ENCODE measurements around the gene EHBP1. TPM values are rescaled to one million over a fixed set of nuclear protein-coding genes. Genes with fewer than 3 reads are reported as not detected.

The EHBP1 gene
- total RNA-seq, 6 donors from 2014 or later: 36.2 to 78.5 (median 43.2) TPM

- peak; percentile 50 to 58 for ATAC-seq (ENCODE audit: low FRiP score in 2 of 2)
- Histone ChIP-seq H3K27ac (peak overlapping the region in 1 of 4 donors; percentile 19), H3K9me3 (no peaks in the 10 kb centered on the region), H3K27me3 (no peaks in the 10 kb centered on the region), H3K4me1 (peaks cover 8 to 24% (median 18%) of the 10 kb centered on the region in 4 donors), H3K36me3 (no peaks in the 10 kb centered on the region), H3K4me3 (no peak overlapping the region)
- DNase-seq: no peak
- no peak for TF ChIP-seq CTCF (IDR thresholded peaks at IDR 0.05)
- TF ChIP-seq EP300 (IDR thresholded peaks at IDR 0.05): no peak
- TF ChIP-seq POLR2AphosphoS5 (IDR thresholded peaks at IDR 0.05): no peak
- TF ChIP-seq POLR2A (IDR thresholded peaks at IDR 0.05): no peak
These were observed 41.4 kb upstream of the EHBP1 start for GRCh38 chr2:62663920-62664795.

GRCh38 chr2:62665446-62665845 lies 40.1 kb upstream of the EHBP1 start:
- ATAC-seq (ENCODE audit: low FRiP score in 2 of 2): no peak
- Histone ChIP-seq H3K27ac (no peak overlapping the region), H3K27me3 (no peaks in the 10 kb centered on the region)

GRCh38 chr2:62669180-62669579 lies 36.3 kb upstream of the EHBP1 start:
- no peak for DNase-seq
- TF ChIP-seq CTCF (IDR thresholded peaks at IDR 0.05) (no peak), POLR2AphosphoS5 (IDR thresholded peaks at IDR 0.05) (no peak), EP300 (IDR thresholded peaks at IDR 0.05) (no peak), POLR2A (IDR thresholded peaks at IDR 0.05) (no peak)
- 76 to 77% methylated on average over 5 of the region's 5 CpGs for WGBS, 2 donors
- Histone ChIP-seq H3K4me3 (no peak overlapping the region), H3K36me3 (no peaks in the 10 kb centered on the region), H3K27me3 (no peaks in the 10 kb centered on the region), H3K4me1 (peaks cover 0 to 13% (median 12%) of the 10 kb centered on the region in 4 donors), H3K9me3 (no peaks in the 10 kb centered on the region), H3K27ac (no peak overlapping the region)
- no peak for ATAC-seq (ENCODE audit: low FRiP score in 2 of 2)

More at GRCh38 chr2:62665446-62665845, 40.1 kb upstream of the EHBP1 start:
- DNase-seq: no peak
- no peak overlapping the region for H3K4me3 ChIP-seq
- TF ChIP-seq POLR2A (IDR thresholded peaks at IDR 0.05): no peak
- no peak for TF ChIP-seq CTCF (IDR thresholded peaks at IDR 0.05)
- no peak for TF ChIP-seq POLR2AphosphoS5 (IDR thresholded peaks at IDR 0.05)
- no peak for TF ChIP-seq EP300 (IDR thresholded peaks at IDR 0.05)
- H3K9me3 ChIP-seq: no peaks in the 10 kb centered on the region
- peaks cover 7 to 23% (median 16%) of the 10 kb centered on the region in 4 donors for H3K4me1 ChIP-seq
- H3K36me3 ChIP-seq: no peaks in the 10 kb centered on the region
- 56 to 59% methylated on average over 1 of the region's 1 CpG for WGBS, 2 donors

GRCh38 chr2:62672601-62673000 lies 32.9 kb upstream of the EHBP1 start:
- DNase-seq: peak in 1 of 2 donors; percentile 36
- peak overlapping the region in 3 of 4 donors; percentile 26 to 53 (median 26) for H3K27ac ChIP-seq

More at GRCh38 chr2:62672601-62673000, 32.9 kb upstream of the EHBP1 start:
- Histone ChIP-seq H3K27me3 (no peaks in the 10 kb centered on the region), H3K4me3 (no peak overlapping the region), H3K4me1 (peaks cover 0 to 13% (median 6%) of the 10 kb centered on the region in 4 donors), H3K36me3 (no peaks in the 10 kb centered on the region), H3K9me3 (no peaks in the 10 kb centered on the region)
- WGBS, 2 donors: 69% methylated on average over 1 of the region's 1 CpG
- TF ChIP-seq CTCF (IDR thresholded peaks at IDR 0.05) (no peak), POLR2A (IDR thresholded peaks at IDR 0.05) (no peak), POLR2AphosphoS5 (IDR thresholded peaks at IDR 0.05) (no peak), EP300 (IDR thresholded peaks at IDR 0.05) (no peak)
- peak; percentile 70 to 85 for ATAC-seq (ENCODE audit: low FRiP score in 2 of 2)

Measured in upper lobe of left lung (tissue), 6 donors.